ENCODE measurements around the gene BRINP1. TPM values are rescaled to one million over a fixed set of nuclear protein-coding genes. Genes with fewer than 3 reads are reported as not detected.
A peak's percentile ranks its signal among the peaks of the same experiment; 100 is the strongest.

The BRINP1 gene
- total RNA-seq, 6 donors from 2014 or later, result 0.30 to 10.9 (median 0.72) TPM; not detected in 1

GRCh38 chr9:119284118-119284517 lies 85.1 kb downstream of the BRINP1 start:
- ATAC-seq (ENCODE audit: low FRiP score in 2 of 2) (no peak), DNase-seq (no peak)
- H3K27me3 ChIP-seq, result no peaks in the 10 kb centered on the region
- no peak overlapping the region for H3K4me3 ChIP-seq
- no peaks in the 10 kb centered on the region for H3K9me3 ChIP-seq
- 59 to 69% methylated on average over 4 of the region's 4 CpGs for WGBS, 2 donors
- no peaks in the 10 kb centered on the region for H3K36me3 ChIP-seq
- H3K27ac ChIP-seq, result no peak overlapping the region
- TF ChIP-seq POLR2AphosphoS5 (IDR thresholded peaks at IDR 0.05) (no peak), CTCF (IDR thresholded peaks at IDR 0.05) (no peak), POLR2A (IDR thresholded peaks at IDR 0.05) (no peak)
- no peaks in the 10 kb centered on the region for H3K4me1 ChIP-seq

GRCh38 chr9:119283078-119283794 lies 86.0 kb downstream of the BRINP1 start:
- ATAC-seq (ENCODE audit: low FRiP score in 2 of 2), result peak in 1 of 2 donors; percentile 72
- no peaks in the 10 kb centered on the region for H3K36me3 ChIP-seq
- peak in 1 of 2 donors; percentile 15 for DNase-seq
- no peak overlapping the region for H3K4me3 ChIP-seq
- WGBS, 2 donors, result 44 to 55% methylated on average over 18 of the region's 18 CpGs
- TF ChIP-seq POLR2AphosphoS5 (IDR thresholded peaks at IDR 0.05) (no peak), CTCF (IDR thresholded peaks at IDR 0.05) (no peak), POLR2A (IDR thresholded peaks at IDR 0.05) (no peak), EP300 (IDR thresholded peaks at IDR 0.05) (no peak)
- no peaks in the 10 kb centered on the region for H3K9me3 ChIP-seq
- H3K4me1 ChIP-seq, result no peaks in the 10 kb centered on the region
- H3K27me3 ChIP-seq, result no peaks in the 10 kb centered on the region
- H3K27ac ChIP-seq, result no peak overlapping the region

GRCh38 chr9:119282476-119283077 lies 86.7 kb downstream of the BRINP1 start:
- Histone ChIP-seq H3K36me3 (no peaks in the 10 kb centered on the region), H3K9me3 (no peaks in the 10 kb centered on the region), H3K4me1 (no peaks in the 10 kb centered on the region), H3K4me3 (no peak overlapping the region), H3K27me3 (no peaks in the 10 kb centered on the region), H3K27ac (no peak overlapping the region)
- 29 to 30% methylated on average over 6 of the region's 6 CpGs for WGBS, 2 donors
- no peak for DNase-seq
- TF ChIP-seq POLR2AphosphoS5 (IDR thresholded peaks at IDR 0.05), result no peak
- TF ChIP-seq CTCF (IDR thresholded peaks at IDR 0.05), result no peak
- TF ChIP-seq EP300 (IDR thresholded peaks at IDR 0.05), result no peak
- no peak for TF ChIP-seq POLR2A (IDR thresholded peaks at IDR 0.05)
- no peak for ATAC-seq (ENCODE audit: low FRiP score in 2 of 2)

- ATAC-seq (ENCODE audit: low FRiP score in 2 of 2), result no peak
- Histone ChIP-seq H3K27me3 (no peaks in the 10 kb centered on the region), H3K4me3 (no peak overlapping the region), H3K27ac (no peak overlapping the region), H3K9me3 (no peaks in the 10 kb centered on the region), H3K36me3 (no peaks in the 10 kb centered on the region), H3K4me1 (no peaks in the 10 kb centered on the region)
- TF ChIP-seq CTCF (IDR thresholded peaks at IDR 0.05), result no peak
- no peak for TF ChIP-seq POLR2AphosphoS5 (IDR thresholded peaks at IDR 0.05)
- no peak for DNase-seq
- 59 to 78% methylated on average over 1 of the region's 1 CpG for WGBS, 2 donors
Measured at GRCh38 chr9:119280740-119281485, 88.3 kb downstream of the BRINP1 start.

All from upper lobe of left lung (tissue), 6 donors.